Endothelial cell of umbilical vein (primary cell): ENCODE data around the gene PRKAG2. TPM values are rescaled to one million over a fixed set of nuclear protein-coding genes. Genes with fewer than 3 reads are reported as not detected.

Source experiments
- BruUV-seq: library from RNA; stranded (reverse); fragments of 400-500 nt; replicated peaks from 2 replicates; lab custom pipeline; 2021; lab: Mats Ljungman, UMichigan
- CTCF ChIA-PET: fragments of 300-600, 350-600 bp; sonication (Branson Sonifier 250); formaldehyde crosslinking; loops from one replicate; lab custom pipeline; 2021; ENCODE audit warnings: antibody characterized with exemption, inconsistent platforms; lab: Charles Lee
- POLR2A ChIA-PET: fragments of 300-600, 350-600 bp; sonication (Branson Sonifier 250); formaldehyde crosslinking; loops from one replicate; lab custom pipeline; 2021; ENCODE audit warnings: antibody characterized with exemption, inconsistent platforms; lab: Charles Lee
- DNase-seq: peaks from one replicate; pipeline ENCODE4 v3.0.0-alpha.2; 2011; ENCODE audit warnings: low read depth, low spot score
- FAIRE-seq: peaks from 2 replicates; lab custom pipeline; 2011; peaks lifted over from hg19 to GRCh38; lab: Jason Lieb, UNC
- H2AFZ ChIP-seq: 2 replicates; pipeline ENCODE4 v1.6.0; 2012; ENCODE audit warnings: low read depth, low read length, control low read depth, inconsistent platforms
- H3K27ac ChIP-seq: 2 replicates; pipeline ENCODE4 v1.5.1; 2011; ENCODE audit warnings: low read depth, mild to moderate bottlenecking, control low read depth, low read length, moderate library complexity; ENCODE audit not compliant: insufficient read depth
- H3K27me3 ChIP-seq, 2 experiments: 2 replicates each; pipeline versions ENCODE4 v1.6.0 to v1.6.1; 2011; ENCODE audit warnings: low read length in 2 of 2, mixed read lengths in 1 of 2; ENCODE audit not compliant: control insufficient read depth in 2 of 2, insufficient read depth in 2 of 2
- H3K36me3 ChIP-seq, 2 experiments: 2 replicates in 1 of 2; 3 replicates in 1 of 2; pipeline ENCODE4 v1.5.1; 2011; ENCODE audit warnings: low read length in 2 of 2, mild to moderate bottlenecking in 1 of 2, moderate library complexity in 1 of 2; ENCODE audit not compliant: control insufficient read depth in 2 of 2, insufficient read depth in 2 of 2; ENCODE audit errors: extremely low read depth in 1 of 2
- H3K4me1 ChIP-seq: 3 replicates; pipeline ENCODE4 v1.5.1; 2011; ENCODE audit warnings: mild to moderate bottlenecking, low read length; ENCODE audit not compliant: control insufficient read depth, insufficient read depth; ENCODE audit errors: extremely low read depth
- H3K4me2 ChIP-seq: 2 replicates; pipeline ENCODE4 v1.6.1; 2011; ENCODE audit warnings: low read length, control low read depth, mixed read lengths; ENCODE audit not compliant: insufficient read depth
- H3K4me3 ChIP-seq, 3 experiments: fragments of 200-600 bp in 1 of 3; sonication (generic), shearing (Covaris generic) in 1 of 3; replicated peaks in 1 of 3; 2 replicates each; pipeline ENCODE4 v1.5.1; 2011 to 2016; ENCODE audit warnings: control low read depth in 3 of 3, low read length in 3 of 3, mild to moderate bottlenecking in 2 of 3, inconsistent platforms in 1 of 3, low read depth in 1 of 3, moderate library complexity in 1 of 3; ENCODE audit not compliant: insufficient read depth in 1 of 3
- H3K79me2 ChIP-seq: 2 replicates; pipeline ENCODE4 v1.6.0; 2012; ENCODE audit warnings: low read length, inconsistent platforms; ENCODE audit not compliant: control insufficient read depth, insufficient read depth
- H3K9ac ChIP-seq: replicated peaks from 2 replicates; pipeline ENCODE3; 2011; ENCODE audit warnings: low read length, control low read depth; ENCODE audit not compliant: insufficient read depth; ENCODE audit errors: extremely low read depth
- H3K9me1 ChIP-seq: replicated peaks from 3 replicates; pipeline ENCODE4 v1.6.0; 2011; ENCODE audit warnings: mild to moderate bottlenecking, low read length; ENCODE audit not compliant: control insufficient read depth, insufficient read depth; ENCODE audit errors: extremely low read depth
- H3K9me3 ChIP-seq: replicated peaks from 2 replicates; pipeline ENCODE4 v1.5.1; 2012; ENCODE audit warnings: low read length, inconsistent platforms; ENCODE audit not compliant: control insufficient read depth, insufficient read depth
- H4K20me1 ChIP-seq: replicated peaks from 2 replicates; pipeline ENCODE3; 2011; ENCODE audit warnings: mild to moderate bottlenecking, low read length; ENCODE audit not compliant: control insufficient read depth, insufficient read depth; ENCODE audit errors: extremely low read depth
- EZH2 ChIP-seq: IDR thresholded peaks from 2 replicates; pipeline ENCODE4 v1.6.1; 2012; ENCODE audit warnings: borderline replicate concordance, low read depth, mild to moderate bottlenecking, moderate library complexity, low read length, inconsistent platforms; ENCODE audit not compliant: severe bottlenecking
- FOS ChIP-seq: IDR thresholded peaks from 2 replicates; pipeline ENCODE4 v1.6.1; 2011; ENCODE audit warnings: mild to moderate bottlenecking, low read length, moderate library complexity, borderline replicate concordance; ENCODE audit not compliant: insufficient read depth
- GATA2 ChIP-seq: IDR thresholded peaks from 2 replicates; pipeline ENCODE4 v1.7.0; 2011; ENCODE audit warnings: low read depth, mild to moderate bottlenecking, moderate library complexity, mixed read lengths, low read length; ENCODE audit not compliant: insufficient read length, insufficient read depth
- POLR2A ChIP-seq: IDR thresholded peaks from 2 replicates; pipeline ENCODE4 v1.6.1; 2012; ENCODE audit warnings: low read depth, mild to moderate bottlenecking, control low read depth, low read length
- dilution Hi-C: fragments of 300-500 bp; cut with MboI; formaldehyde crosslinking; loops from one replicate; pipeline ENCODE4 v1.15.0; 2019; ENCODE audit warnings: low sequenced_read_pairs; ENCODE audit not compliant: extremely low pct_ligation_motif_present
- intact Hi-C: fragments of 100-400 bp; cut with micrococcal nuclease; formaldehyde crosslinking; loops from one replicate; pipeline ENCODE4 v1.10.0; 2022
- polyA plus RNA-seq, 4 experiments: library from polyadenylated mRNA; depleted of rRNA in 3 of 4; stranded (reverse) in 3 of 4; unstranded in 1 of 4; fragments of >200 nt; gene quantifications; 2 replicates each; pipeline versions ENCODE4 v1.2.1 to v1.2.3, GENCODE V29; 2011 to 2012; ENCODE audit warnings: missing spikeins in 1 of 4
- total RNA-seq: library from RNA; stranded (reverse); gene quantifications from 2 replicates; pipeline ENCODE4 v1.2.3, GENCODE V29; 2021
- TF ChIP-seq, protein P1 (sequence below): IDR thresholded peaks from 2 replicates; pipeline ENCODE4 v1.6.1; 2011; ENCODE audit not compliant: insufficient read depth, insufficient read length

The PRKAG2 gene
- total and polyA plus RNA-seq, 2 donors (not counting 3 experiments of a cell fraction or from before 2014, with no cell fraction given), result 19.3 to 51.5 TPM

DNA sequence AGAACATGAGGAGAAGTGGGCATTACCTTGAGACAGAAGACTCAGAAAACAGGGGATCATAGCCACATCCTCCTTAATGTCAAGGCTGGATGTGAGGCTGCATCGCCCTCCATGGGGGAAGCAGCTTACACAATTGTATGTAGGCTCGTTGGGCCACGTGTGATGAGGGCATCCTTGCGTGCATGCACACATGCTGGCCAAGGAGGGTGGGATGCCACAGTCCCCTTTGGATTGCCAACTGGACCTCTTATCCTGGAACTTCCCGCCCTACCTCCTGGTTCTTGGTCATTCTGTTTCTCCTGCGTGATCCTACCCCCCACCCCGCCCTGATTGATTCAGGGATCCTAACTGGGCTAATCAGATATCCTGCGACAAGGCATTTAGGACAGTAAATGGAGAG lies 102.0 kb downstream of the PRKAG2 start:
- DNase-seq, result no peak
- Histone ChIP-seq H3K27me3 (peaks cover 19 to 26% of the 10 kb centered on the region in 2 experiments), H3K27ac (no peak overlapping the region), H3K36me3 (no peaks in the 10 kb centered on the region), H3K9ac (no peak overlapping the region), H3K9me3 (no peaks in the 10 kb centered on the region), H3K9me1 (no peaks in the 10 kb centered on the region), H3K4me2 (no peak overlapping the region), H3K79me2 (no peaks in the 10 kb centered on the region), H3K4me1 (no peaks in the 10 kb centered on the region), H4K20me1 (no peaks in the 10 kb centered on the region), H2AFZ (no peak overlapping the region), H3K4me3 (no peak overlapping the region)
- intact Hi-C loops, result no loop called here
- ChIA-PET POLR2A (no interaction called here), CTCF (interaction anchor here (1.0 kb wide), 1 partner anchor 8 kb away, joined by 4 read pairs; no protein-coding TSS in a partner anchor)
- BruUV-seq, result no TSS peak
- no peak for TF ChIP-seq POLR2A
- TF ChIP-seq, protein P1, sequence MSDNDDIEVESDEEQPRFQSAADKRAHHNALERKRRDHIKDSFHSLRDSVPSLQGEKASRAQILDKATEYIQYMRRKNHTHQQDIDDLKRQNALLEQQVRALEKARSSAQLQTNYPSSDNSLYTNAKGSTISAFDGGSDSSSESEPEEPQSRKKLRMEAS, result no peak
- no peak for TF ChIP-seq EZH2
- FAIRE-seq, result no peak
- dilution Hi-C loops, result no loop called here

DNA sequence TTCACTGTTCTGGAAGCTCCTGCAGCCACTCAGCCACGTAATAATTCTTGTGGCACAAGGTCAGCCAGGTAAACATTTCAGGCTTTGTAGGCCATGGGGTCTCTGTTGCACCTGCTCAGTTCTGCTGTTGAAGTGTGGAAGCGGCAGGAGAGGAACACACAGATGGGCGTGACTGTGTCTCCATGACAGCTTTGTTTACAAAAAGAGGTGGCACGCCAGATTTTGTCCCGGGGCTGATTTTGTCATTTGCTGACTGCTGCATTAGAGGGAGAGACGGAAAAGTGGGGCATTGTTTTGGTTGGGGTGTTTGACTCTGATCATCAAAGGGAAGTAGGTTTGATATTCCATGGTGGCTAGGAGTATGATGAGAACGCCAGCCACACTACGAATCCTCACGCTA lies 103.1 kb downstream of the PRKAG2 start:
- Histone ChIP-seq H3K36me3 (no peaks in the 10 kb centered on the region), H2AFZ (no peak overlapping the region), H4K20me1 (no peaks in the 10 kb centered on the region), H3K4me1 (no peaks in the 10 kb centered on the region), H3K9me3 (no peaks in the 10 kb centered on the region), H3K79me2 (no peaks in the 10 kb centered on the region), H3K9ac (no peak overlapping the region), H3K27me3 (peaks cover 21 to 30% of the 10 kb centered on the region in 2 experiments), H3K27ac (no peak overlapping the region), H3K4me3 (no peak overlapping the region), H3K9me1 (no peaks in the 10 kb centered on the region), H3K4me2 (no peak overlapping the region)
- FAIRE-seq, result no peak
- no TSS peak for BruUV-seq
- no peak for DNase-seq
- POLR2A ChIA-PET, result no interaction called here
- intact Hi-C loops, result no loop called here
- dilution Hi-C loops, result no loop called here
- CTCF ChIA-PET, result no interaction called here
- TF ChIP-seq EZH2 (no peak), FOS (no peak), GATA2 (no peak)
